Loucy (cell line): ENCODE data around the gene ATXN7L1.

ENCODE experiments used
- EZH2phosphoT487 ChIP-seq: fragments of 200-600 bp; IDR thresholded peaks from 2 replicates; pipeline ENCODE4 v1.6.1; 2018; ENCODE audit warnings: antibody characterized with exemption, mild to moderate bottlenecking, moderate library complexity, borderline replicate concordance
- TF ChIP-seq, protein P1 (sequence below): fragments of 200-600 bp; sonication (generic); conservative IDR thresholded peaks from 2 replicates; pipeline ENCODE4 v1.5.1; 2014; ENCODE audit warnings: mild to moderate bottlenecking, antibody characterized with exemption, low read length

DNA sequence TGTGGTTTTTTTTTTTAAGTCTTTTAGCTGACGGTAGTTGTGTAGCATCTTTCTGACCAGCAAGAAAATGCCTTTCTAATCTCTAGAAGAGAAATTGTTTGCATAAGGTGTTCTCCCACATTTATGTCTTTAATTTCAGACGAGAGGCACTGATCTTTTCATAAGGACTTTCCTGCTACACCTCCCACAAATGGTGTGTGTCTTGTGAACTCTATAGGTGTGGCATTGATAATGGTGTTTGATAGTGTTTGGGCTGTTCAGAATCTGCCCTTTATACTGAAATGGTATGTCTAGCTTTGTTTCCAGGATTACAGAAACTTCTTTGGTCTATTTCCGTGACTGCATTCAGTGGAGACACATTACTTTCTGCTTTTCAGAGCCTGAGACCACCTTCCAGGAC lies 21.6 kb upstream of the ATXN7L1 start:
- TF ChIP-seq, protein P1, sequence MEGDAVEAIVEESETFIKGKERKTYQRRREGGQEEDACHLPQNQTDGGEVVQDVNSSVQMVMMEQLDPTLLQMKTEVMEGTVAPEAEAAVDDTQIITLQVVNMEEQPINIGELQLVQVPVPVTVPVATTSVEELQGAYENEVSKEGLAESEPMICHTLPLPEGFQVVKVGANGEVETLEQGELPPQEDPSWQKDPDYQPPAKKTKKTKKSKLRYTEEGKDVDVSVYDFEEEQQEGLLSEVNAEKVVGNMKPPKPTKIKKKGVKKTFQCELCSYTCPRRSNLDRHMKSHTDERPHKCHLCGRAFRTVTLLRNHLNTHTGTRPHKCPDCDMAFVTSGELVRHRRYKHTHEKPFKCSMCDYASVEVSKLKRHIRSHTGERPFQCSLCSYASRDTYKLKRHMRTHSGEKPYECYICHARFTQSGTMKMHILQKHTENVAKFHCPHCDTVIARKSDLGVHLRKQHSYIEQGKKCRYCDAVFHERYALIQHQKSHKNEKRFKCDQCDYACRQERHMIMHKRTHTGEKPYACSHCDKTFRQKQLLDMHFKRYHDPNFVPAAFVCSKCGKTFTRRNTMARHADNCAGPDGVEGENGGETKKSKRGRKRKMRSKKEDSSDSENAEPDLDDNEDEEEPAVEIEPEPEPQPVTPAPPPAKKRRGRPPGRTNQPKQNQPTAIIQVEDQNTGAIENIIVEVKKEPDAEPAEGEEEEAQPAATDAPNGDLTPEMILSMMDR: no peak
- no peak for TF ChIP-seq EZH2phosphoT487
